NCI-H1092 treated with DMSO at 0.1 percent for 48 hours (cell line): Measurements from ENCODE around the gene ITGB3.
"Not testable (repeated sequence)": the region's sequence is repeated elsewhere in the genome, so short reads cannot be mapped to it uniquely, and the experiment has no call there.

Experiments used
- DNase-seq: peaks from one replicate; lab custom pipeline; 2025; lab: John Stamatoyannopoulos, UW

Gene ITGB3

GRCh38 chr17:47253541-47254402, at the start of gene ITGB3:
TSS of gene ITGB3 (plus strand) at chr17:47253827. CDS start at chr17:47253862, 35 bp downstream.
- DNase-seq, result peak; percentile 62

DNA sequence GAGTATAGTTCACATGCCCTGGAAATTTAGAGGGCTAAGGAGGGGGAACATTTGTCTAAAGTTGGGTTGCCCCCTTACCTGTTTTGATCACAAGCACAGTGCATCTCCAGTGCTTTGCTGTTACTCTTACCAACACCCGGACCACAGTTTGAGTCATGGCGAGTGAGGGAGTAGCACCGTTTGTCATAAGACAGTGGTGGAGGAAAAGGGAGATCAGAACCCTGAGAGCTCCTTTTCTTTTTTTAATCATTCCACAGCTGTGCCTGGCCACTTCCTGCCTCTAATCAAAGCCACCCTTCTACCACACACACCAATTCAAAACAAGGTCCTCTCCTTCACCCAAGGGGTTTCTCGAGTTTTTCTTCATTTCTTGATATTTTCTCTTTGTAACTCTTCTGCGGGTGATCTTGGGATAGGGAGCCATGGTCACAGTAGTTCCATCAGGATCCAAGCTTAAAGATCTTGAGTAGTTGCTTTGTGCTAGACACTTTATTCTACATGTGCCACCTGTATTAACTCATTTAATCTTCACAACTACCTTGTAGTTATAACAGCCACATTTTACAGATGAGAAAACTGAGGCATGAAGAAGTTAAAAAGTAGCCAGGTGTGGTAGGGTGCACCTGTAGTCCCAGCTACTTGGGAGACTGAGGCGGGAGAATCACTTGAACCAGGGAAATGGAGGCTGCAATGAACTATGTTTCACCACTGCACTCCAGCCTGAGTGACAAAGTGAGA, 49.5 kb upstream of the ITGB3 start:
- DNase-seq, result no peak

DNA sequence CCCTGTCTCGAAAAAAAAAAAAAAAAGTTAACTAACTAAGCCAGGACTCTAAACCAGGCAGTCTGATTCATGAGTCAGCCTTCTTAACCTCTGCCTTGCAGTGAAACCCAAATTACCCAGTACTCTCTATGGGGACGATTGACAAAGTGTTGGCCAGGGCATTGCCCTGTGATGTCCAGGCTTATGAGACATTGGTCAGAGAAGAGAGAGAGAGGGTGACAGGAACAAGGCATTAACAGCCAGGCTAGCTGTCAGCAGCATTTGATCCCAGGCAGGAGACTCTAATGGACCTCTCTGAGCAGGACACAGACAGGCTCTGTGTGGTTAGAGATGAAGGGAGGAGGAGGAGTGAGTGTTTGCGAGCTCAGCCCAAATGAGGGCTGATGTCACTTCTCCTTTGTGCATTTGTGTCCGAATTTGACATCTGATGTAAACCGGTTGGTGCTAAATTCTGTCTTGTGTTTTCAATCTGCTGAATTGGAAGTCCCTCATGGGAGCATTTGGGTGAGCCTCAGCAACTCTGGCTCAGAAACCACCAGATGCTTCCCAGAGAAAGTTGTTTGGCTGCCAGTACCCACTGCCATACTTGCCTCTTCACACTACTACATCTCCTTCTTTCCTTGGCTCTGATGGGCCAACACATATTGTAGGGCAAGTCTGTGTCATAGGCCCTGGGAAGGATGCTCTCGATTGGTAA, 48.8 kb upstream of the ITGB3 start:
- no peak for DNase-seq

DNA sequence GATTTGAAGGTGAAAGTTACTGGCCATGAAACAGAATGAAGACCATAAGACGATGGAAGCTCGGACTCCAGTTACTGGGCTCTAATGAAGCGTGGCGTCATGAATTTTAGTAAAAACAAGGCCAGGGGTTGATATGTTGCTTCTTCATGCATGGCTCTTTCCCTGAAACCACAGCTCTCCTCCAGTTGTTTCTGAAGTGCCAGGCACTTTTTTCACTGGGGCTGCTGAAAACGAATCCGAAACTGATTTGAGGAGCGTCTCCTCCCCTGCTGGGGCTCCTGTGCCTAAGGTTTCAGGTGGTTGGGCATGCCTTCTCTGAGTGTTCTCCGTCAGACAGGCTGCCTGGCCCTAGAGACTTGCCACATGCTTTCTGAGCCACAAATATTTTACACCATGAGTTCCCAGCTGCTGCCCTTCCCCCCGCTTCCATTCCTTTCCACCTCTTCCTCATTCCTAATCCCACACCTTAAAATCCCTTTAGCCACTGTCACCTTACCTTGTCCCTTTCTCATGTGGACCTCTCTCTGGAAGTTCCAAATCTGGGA, 48.1 kb upstream of the ITGB3 start:
- DNase-seq, result no peak

DNA sequence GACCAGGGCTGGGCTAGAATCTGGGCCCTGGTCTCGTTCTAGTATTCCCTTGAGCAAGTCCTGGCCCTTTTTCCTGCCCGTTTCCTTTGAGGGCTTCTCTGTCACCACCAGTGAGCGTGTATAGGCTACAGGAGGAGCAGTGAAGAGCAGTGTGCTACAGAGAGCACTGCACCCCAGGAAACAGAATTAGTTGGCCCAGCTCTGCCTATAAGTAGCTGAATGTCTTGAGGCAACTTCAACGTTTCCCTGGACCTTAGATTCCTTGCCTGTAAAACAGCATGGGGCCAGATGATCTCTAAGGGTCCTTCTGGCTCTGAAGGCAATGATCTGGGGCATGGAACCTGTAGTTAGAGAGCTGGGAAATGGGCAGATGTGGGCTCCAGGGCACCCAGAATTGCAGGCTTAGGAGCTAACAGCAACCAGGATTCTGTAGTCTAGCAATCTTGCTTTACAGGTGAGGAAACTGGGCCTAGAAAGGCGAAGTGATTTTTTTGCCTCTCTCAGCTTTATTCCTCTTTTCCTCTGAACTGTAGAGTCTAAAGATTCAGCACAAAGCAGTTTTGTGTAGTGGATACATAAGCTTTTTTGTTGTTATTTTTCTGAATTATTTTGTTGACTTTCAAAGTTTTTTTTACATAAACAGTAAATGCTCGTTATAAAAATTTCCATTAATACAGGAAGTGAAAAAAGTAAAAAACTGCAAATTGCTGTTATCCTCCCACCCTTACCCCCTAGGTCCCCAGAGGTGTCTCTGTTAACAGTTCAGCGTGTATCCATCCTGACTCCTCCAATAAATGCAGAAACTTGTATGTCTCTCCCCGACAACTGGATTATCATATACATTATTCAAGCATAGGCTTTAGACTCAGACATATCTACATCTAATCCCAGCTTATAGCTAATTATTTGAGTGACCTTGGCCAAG, 46.2 kb upstream of the ITGB3 start:
- no peak for DNase-seq

DNA sequence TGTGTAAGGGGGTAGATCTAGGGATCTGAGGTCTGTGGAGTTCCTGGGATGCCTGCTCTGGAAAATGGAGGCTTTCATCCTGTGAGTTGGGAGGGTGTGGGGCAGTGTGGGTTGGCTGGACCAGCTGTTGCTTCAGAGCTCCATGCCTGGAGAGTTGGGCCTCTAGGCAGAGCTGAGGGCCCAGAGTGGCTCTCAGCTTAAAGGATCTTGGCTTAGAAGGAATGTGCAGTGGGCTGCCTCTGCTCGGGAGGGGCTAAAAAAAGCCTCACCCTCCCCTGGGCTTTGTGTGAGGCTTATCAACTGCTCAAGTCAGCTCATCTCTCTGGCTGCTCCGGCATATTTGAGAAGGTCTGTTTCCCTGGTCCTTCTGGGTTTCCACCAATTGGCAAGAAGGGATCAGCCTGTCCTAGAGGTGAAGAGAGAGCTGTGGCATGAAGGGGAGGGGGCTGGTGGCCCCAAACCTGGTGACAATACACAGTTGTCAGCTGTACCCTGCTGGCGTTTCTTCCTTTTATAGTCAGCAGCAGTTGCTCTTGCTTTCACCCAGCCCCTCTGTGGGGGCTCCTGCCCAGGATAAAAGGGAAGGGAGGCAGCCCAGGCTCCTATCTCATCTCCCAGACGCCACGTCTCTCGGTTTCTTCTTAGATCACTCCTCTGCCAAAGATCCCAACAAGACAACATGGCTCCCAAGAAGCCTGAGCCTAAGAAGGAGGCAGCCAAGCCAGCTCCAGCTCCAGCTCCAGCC, 44.7 kb upstream of the ITGB3 start, which contains the start of gene MYL4:
TSS of gene MYL4 (plus strand) at position 605 of the 745 bp plus-strand sequence. CDS start at position 680, 75 bp downstream.
- DNase-seq, result no peak

- DNase-seq, result no peak
These were observed 44.1 kb upstream of the ITGB3 start for GRCh38 chr17:47209499-47209898.

DNA sequence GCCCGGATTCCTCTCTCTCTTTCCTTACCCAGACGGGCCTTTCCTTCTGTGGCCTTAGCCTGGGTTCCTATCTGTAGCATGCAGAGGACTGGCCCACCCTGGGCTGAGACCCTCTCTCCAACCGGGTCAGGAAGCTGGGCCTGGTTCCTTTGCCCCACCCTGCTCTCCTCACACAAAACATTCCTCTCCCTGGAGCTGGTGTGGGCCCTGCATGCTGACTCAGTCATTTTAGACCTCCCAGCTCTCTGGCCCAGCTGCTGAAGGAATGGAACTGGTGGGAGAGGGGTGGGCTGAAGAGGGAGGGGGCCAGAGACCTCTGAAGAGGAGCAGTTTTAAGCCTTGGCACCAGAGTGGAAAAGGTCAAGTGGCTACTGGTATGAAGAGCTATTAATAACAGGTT, 43.5 kb upstream of the ITGB3 start:
- no peak for DNase-seq

GRCh38 chr17:47210779-47211178, 42.8 kb upstream of the ITGB3 start:
- DNase-seq, result no peak

- DNase-seq, result no peak
These were observed 41.2 kb upstream of the ITGB3 start for GRCh38 chr17:47212458-47212857.

DNA sequence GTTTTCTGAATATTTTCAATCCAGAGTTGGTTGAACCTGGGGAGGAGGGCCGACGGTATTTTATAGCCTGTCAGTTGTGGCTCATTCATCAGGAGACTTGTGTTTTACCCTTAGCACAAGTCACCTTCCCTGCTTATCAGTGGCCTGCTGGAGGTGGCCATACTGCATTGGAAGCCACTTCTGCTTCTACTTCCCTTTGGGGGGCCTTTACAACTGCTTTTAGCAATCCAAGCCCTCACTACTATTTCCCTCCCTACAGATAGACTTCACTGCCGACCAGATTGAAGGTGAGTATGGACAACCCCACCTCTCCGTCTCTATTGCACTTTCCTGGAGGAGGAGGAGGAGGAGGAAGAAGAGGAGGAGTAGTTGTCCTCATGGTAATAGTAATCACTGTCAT, 40.1 kb upstream of the ITGB3 start:
- no peak for DNase-seq

- no peak for DNase-seq
These were observed 38.7 kb upstream of the ITGB3 start for GRCh38 chr17:47214931-47215330.

DNA sequence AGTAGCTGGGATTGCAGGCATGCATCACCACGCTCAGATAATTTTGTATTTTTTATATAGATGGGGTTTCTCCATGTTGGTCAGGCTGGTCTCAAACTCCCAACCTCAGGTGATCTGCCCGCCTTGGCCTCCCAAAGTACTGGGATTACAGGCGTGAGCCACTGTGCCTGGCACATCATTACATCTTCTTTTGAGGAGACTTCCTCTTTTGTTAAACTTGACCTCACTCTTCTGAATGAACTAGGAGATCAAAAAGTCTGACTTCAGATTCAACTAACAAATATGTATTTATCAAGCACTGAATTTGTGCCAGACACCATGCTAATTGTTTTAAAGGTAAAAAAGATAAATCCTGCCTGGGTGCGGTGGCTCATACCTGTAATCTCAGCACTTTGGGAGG, 36.8 kb upstream of the ITGB3 start:
- DNase-seq, result not testable (repeated sequence)

DNA sequence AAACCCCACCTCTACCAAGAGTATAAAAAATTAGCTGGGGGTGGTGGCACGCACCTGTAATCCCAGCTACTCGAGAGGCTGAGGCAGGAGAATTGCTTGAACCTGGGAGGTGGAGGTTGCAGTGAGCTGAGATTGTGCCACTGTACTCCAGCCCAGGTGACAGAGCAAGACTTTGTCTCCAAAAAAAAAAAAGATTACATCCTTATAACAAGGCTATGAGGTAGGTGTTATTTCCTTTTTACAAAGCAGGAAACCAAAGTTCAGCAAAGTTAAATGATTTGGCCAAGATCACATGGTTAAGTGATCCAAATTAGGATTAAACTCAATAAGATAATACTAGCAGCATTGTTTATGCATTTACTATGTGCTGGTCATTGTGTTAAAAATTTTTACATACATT, 36.3 kb upstream of the ITGB3 start:
- not testable (repeated sequence) for DNase-seq

DNA sequence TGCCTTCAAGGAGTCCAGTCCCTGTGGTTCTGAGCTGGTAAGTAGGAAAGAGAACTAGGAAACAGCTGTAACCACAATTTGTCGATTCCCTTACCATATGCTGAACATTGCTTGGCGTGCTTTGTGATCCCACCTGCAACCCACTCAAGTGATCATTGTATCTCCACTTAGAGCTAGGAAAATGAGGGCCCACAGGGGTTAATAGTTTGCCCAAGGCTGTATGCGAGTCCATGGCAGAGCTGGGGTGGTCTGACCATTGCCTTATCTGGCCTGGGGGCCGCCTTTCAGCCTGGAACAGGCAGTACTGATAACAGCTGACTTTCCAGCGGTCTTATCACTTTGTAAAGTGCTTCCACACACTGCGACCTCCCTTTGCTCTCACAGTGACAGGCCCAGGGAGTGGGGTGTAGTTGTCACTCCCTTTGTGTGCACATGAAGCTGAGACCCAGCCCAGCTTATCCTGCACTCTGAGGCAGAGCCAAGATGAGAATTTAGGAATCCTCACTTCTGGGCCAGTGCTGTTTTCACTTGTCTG, 34.7 kb upstream of the ITGB3 start:
- no peak for DNase-seq

GRCh38 chr17:47219621-47220475, 33.8 kb upstream of the ITGB3 start:
- no peak for DNase-seq

DNA sequence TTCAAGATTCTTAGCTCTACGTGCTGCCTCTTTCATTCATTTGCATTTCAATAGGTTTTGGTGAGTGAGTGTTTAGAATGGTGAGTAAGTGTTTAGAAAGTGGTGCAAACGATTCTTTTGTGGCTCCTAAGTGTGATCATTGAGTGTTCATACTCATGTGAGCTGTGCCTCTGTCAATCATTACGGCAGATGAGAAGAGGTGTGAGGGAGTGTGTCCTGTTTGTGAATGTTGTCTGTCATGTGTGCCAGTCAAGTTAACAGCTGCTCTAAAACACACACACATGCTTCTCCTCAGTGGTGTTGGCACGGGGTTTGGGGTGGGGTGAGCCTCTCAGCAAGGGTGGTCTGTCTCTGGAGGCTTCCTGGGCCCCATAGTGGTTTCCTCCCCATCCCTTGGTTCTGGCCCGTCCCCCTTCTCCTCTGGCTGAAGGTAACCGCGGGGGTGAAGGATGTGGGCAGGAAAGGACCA, 33.1 kb upstream of the ITGB3 start:
- DNase-seq, result no peak

DNA sequence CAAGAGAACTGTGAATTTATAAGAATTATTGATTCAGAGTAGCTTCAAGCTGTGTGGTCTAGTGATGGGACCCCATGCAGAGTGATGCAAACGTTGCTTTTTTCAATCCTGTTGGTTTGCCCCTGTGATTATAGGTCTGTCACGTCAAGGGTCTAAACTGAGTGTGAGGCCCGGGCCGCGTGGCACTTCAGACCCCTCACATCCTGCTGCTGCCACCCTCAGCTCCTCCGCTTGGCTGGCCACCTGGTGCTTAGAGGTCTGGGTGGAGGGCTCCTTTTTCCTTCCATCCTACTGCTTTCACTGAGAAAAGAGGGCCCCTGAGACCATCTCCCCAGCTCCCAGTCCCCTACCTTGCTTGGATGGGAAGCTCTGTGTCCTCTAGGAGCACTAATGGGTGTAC, 32.5 kb upstream of the ITGB3 start:
- DNase-seq, result no peak

DNA sequence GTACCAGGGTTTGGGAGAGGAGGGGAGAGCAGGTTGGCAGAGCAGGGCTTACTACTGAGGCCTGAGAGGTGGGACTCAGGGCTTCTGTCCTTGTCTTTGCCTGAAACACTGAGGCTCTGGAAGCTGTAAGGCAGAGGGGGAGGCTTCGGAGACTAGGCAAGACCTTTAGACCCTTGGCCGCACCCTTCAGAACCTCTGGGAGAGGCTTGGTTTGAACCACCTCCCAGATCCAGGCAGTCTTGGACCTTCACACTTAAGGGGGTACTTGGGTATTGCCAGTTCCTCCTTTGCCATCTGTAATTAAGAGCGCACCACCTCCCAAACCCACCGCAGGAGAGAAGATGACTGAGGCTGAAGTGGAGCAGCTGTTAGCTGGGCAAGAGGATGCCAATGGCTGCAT, 31.6 kb upstream of the ITGB3 start:
- DNase-seq, result no peak
